Suprapubic skin (tissue), 3 donors: ENCODE results near the gene SPATA4.

Experiments
- EP300 ChIP-seq: sonication (generic); formaldehyde crosslinking; IDR thresholded peaks from one replicate; pipeline ENCODE4 v1.6.1; 2017; ENCODE audit warnings: antibody characterized with exemption
- TF ChIP-seq, protein P1 (sequence below), 2 donors: fragments of 200-600 bp in 1 of 2; fragments of 450-650 bp in 1 of 2; sonication (generic) in 1 of 2; IDR thresholded peaks; one replicate each; pipeline ENCODE4 v1.5.1; 2016 to 2019; ENCODE audit warnings: antibody characterized with exemption in 2 of 2, mild to moderate bottlenecking in 1 of 2, moderate library complexity in 1 of 2

GRCh38 chr4:176188654-176189053, 6.7 kb downstream of the SPATA4 start:
- TF ChIP-seq, protein P1, sequence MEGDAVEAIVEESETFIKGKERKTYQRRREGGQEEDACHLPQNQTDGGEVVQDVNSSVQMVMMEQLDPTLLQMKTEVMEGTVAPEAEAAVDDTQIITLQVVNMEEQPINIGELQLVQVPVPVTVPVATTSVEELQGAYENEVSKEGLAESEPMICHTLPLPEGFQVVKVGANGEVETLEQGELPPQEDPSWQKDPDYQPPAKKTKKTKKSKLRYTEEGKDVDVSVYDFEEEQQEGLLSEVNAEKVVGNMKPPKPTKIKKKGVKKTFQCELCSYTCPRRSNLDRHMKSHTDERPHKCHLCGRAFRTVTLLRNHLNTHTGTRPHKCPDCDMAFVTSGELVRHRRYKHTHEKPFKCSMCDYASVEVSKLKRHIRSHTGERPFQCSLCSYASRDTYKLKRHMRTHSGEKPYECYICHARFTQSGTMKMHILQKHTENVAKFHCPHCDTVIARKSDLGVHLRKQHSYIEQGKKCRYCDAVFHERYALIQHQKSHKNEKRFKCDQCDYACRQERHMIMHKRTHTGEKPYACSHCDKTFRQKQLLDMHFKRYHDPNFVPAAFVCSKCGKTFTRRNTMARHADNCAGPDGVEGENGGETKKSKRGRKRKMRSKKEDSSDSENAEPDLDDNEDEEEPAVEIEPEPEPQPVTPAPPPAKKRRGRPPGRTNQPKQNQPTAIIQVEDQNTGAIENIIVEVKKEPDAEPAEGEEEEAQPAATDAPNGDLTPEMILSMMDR (IDR thresholded peaks at IDR 0.05): no peak
- no peak for TF ChIP-seq EP300
